ENCODE data around the gene ZFYVE21.

ZFYVE21 gene

GRCh38 chr14:103709814-103710213, 5.8 kb upstream of the ZFYVE21 start:
- H3K4me3 ChIP-seq (replicated peaks; ENCODE audit: low read depth, low read length) = no peak overlapping the region
- no peak for DNase-seq (ENCODE audit: extremely low read depth, insufficient read length)
- H3K36me3 ChIP-seq (ENCODE audit: control insufficient read depth, insufficient read depth, low read length) = peaks cover 45% of the 10 kb centered on the region
- no peaks in the 10 kb centered on the region for H3K27me3 ChIP-seq (replicated peaks; ENCODE audit: control insufficient read depth, insufficient read depth, low read length)
- no peak for TF ChIP-seq CTCF (IDR thresholded peaks at IDR 0.05; ENCODE audit: insufficient read depth, low read length, poor library complexity, severe bottlenecking)

GRCh38 chr14:103710771-103711377, 4.7 kb upstream of the ZFYVE21 start:
- H3K27me3 ChIP-seq (replicated peaks; ENCODE audit: control insufficient read depth, insufficient read depth, low read length) = no peaks in the 10 kb centered on the region
- no peak overlapping the region for H3K4me3 ChIP-seq (replicated peaks; ENCODE audit: low read depth, low read length)
- no peak for DNase-seq (ENCODE audit: extremely low read depth, insufficient read length)
- H3K36me3 ChIP-seq (ENCODE audit: control insufficient read depth, insufficient read depth, low read length) = peaks cover 36% of the 10 kb centered on the region
- no peak for TF ChIP-seq CTCF (IDR thresholded peaks at IDR 0.05; ENCODE audit: insufficient read depth, low read length, poor library complexity, severe bottlenecking)

- no peak for TF ChIP-seq CTCF (IDR thresholded peaks at IDR 0.05; ENCODE audit: insufficient read depth, low read length, poor library complexity, severe bottlenecking)
- H3K27me3 ChIP-seq (replicated peaks; ENCODE audit: control insufficient read depth, insufficient read depth, low read length) = no peaks in the 10 kb centered on the region
- no peak for DNase-seq (ENCODE audit: extremely low read depth, insufficient read length)
- H3K36me3 ChIP-seq (ENCODE audit: control insufficient read depth, insufficient read depth, low read length) = peaks cover 28% of the 10 kb centered on the region
- H3K4me3 ChIP-seq (replicated peaks; ENCODE audit: low read depth, low read length) = no peak overlapping the region
Observed at GRCh38 chr14:103711516-103712431, 3.8 kb upstream of the ZFYVE21 start.

- Histone ChIP-seq H3K36me3 (ENCODE audit: control insufficient read depth, insufficient read depth, low read length) (peaks cover 18% of the 10 kb centered on the region), H3K4me3 (replicated peaks; ENCODE audit: low read depth, low read length) (no peak overlapping the region), H3K27me3 (replicated peaks; ENCODE audit: control insufficient read depth, insufficient read depth, low read length) (no peaks in the 10 kb centered on the region)
- DNase-seq (ENCODE audit: extremely low read depth, insufficient read length) = no peak
- TF ChIP-seq CTCF (IDR thresholded peaks at IDR 0.05; ENCODE audit: insufficient read depth, low read length, poor library complexity, severe bottlenecking) = no peak
Observed at GRCh38 chr14:103712633-103713247, 2.9 kb upstream of the ZFYVE21 start.

- no peak for TF ChIP-seq CTCF (IDR thresholded peaks at IDR 0.05; ENCODE audit: insufficient read depth, low read length, poor library complexity, severe bottlenecking)
- Histone ChIP-seq H3K4me3 (replicated peaks; ENCODE audit: low read depth, low read length) (no peak overlapping the region), H3K36me3 (ENCODE audit: control insufficient read depth, insufficient read depth, low read length) (peaks cover 12% of the 10 kb centered on the region), H3K27me3 (replicated peaks; ENCODE audit: control insufficient read depth, insufficient read depth, low read length) (no peaks in the 10 kb centered on the region)
- no peak for DNase-seq (ENCODE audit: extremely low read depth, insufficient read length)
Observed at GRCh38 chr14:103713304-103714062, 2.1 kb upstream of the ZFYVE21 start.
